Kasumi-1 (cell line): ENCODE results near the gene GNAS.

Experiments
- DNase-seq, 2 experiments: peaks; one replicate each; lab custom pipeline; 2025; lab: John Stamatoyannopoulos, UW

The GNAS gene

GRCh38 chr20:58880994-58881752 lies 28.7 kb downstream of the GNAS start:
- DNase-seq: peak; percentile 16 to 31

GRCh38 chr20:58882704-58883089 lies 30.2 kb downstream of the GNAS start:
- no peak for DNase-seq

GRCh38 chr20:58883241-58883691 lies 30.8 kb downstream of the GNAS start:
- no peak for DNase-seq

GRCh38 chr20:58884966-58885365 lies 32.5 kb downstream of the GNAS start:
- no peak for DNase-seq

GRCh38 chr20:58886546-58886945 lies 34.0 kb downstream of the GNAS start:
- DNase-seq: no peak

- DNase-seq: no peak
Measured at GRCh38 chr20:58888103-58888502, 35.6 kb downstream of the GNAS start.

- DNase-seq: peak; percentile 49 to 54
Measured at GRCh38 chr20:58888521-58889333, 36.2 kb downstream of the GNAS start.

- DNase-seq: no peak
Measured at GRCh38 chr20:58889334-58889760, 36.8 kb downstream of the GNAS start.

GRCh38 chr20:58889798-58890517 lies 37.4 kb downstream of the GNAS start:
- DNase-seq: no peak

- DNase-seq: peak; percentile 72 to 76
Measured at GRCh38 chr20:58890518-58891085, 38.1 kb downstream of the GNAS start.

GRCh38 chr20:58891086-58891717 lies 38.7 kb downstream of the GNAS start:
- DNase-seq: peak; percentile 41 to 50

- peak in 1 of 2 experiments; percentile 7 for DNase-seq
Measured at GRCh38 chr20:58891718-58892140, 39.2 kb downstream of the GNAS start.

GRCh38 chr20:58892141-58892931 lies 39.8 kb downstream of the GNAS start:
- DNase-seq: peak; percentile 57 to 70

- DNase-seq: no peak
Measured at GRCh38 chr20:58892932-58893224, 40.4 kb downstream of the GNAS start.

- DNase-seq: no peak
Measured at GRCh38 chr20:58893355-58894120, 41.0 kb downstream of the GNAS start.

- no peak for DNase-seq
Measured at GRCh38 chr20:58894652-58895447, 42.3 kb downstream of the GNAS start.

- no peak for DNase-seq
Measured at GRCh38 chr20:58895448-58896180, 43.1 kb downstream of the GNAS start.

GRCh38 chr20:58896820-58897219 lies 44.3 kb downstream of the GNAS start:
- DNase-seq: no peak

GRCh38 chr20:58897488-58897887 lies 45.0 kb downstream of the GNAS start:
- no peak for DNase-seq
